Neuronal stem cell (in vitro differentiated cells): ENCODE measurements around the gene CFAP73.
A peak's percentile ranks its signal among the peaks of the same experiment; 100 is the strongest.

ENCODE experiments used
- DNase-seq: peaks from one replicate; pipeline ENCODE4 v3.0.0-alpha.2; 2013; ENCODE audit warnings: low spot score
- H2AFZ ChIP-seq: one replicate; pipeline ENCODE4 v1.6.1; 2013; ENCODE audit warnings: mild to moderate bottlenecking, low read length, inconsistent platforms
- H2AK5ac ChIP-seq: 2 replicates; pipeline ENCODE4 v1.6.1; 2013; ENCODE audit warnings: low read depth, mild to moderate bottlenecking, inconsistent platforms, low read length, moderate library complexity, mixed read lengths
- H2BK120ac ChIP-seq: 2 replicates; pipeline ENCODE4 v1.6.1; 2013; ENCODE audit warnings: low read depth, mild to moderate bottlenecking, inconsistent platforms, low read length, moderate library complexity, mixed read lengths
- H2BK12ac ChIP-seq: one replicate; pipeline ENCODE4 v1.6.1; 2013; ENCODE audit warnings: low read length, inconsistent platforms
- H2BK15ac ChIP-seq: 2 replicates; pipeline ENCODE4 v1.6.1; 2013; ENCODE audit warnings: mild to moderate bottlenecking, low read length, inconsistent platforms, mixed read lengths
- H2BK5ac ChIP-seq: one replicate; pipeline ENCODE4 v1.6.1; 2013; ENCODE audit warnings: inconsistent platforms, mild to moderate bottlenecking, low read length, moderate library complexity
- H3K14ac ChIP-seq: one replicate; pipeline ENCODE4 v1.6.1; 2013; ENCODE audit warnings: low read length, inconsistent platforms
- H3K18ac ChIP-seq: 2 replicates; pipeline ENCODE4 v1.6.1; 2013; ENCODE audit warnings: low read length, inconsistent platforms
- H3K23ac ChIP-seq: 2 replicates; pipeline ENCODE4 v1.6.1; 2013; ENCODE audit warnings: low read depth, mild to moderate bottlenecking, mixed read lengths, low read length, inconsistent platforms; ENCODE audit not compliant: poor library complexity
- H3K27ac ChIP-seq: replicated peaks from 3 replicates; pipeline ENCODE4 v1.5.1; 2013; ENCODE audit warnings: low read length, inconsistent platforms
- H3K27me3 ChIP-seq, 3 experiments: 2 replicates each; pipeline ENCODE4 v1.6.1; 2013; ENCODE audit warnings: low read length in 3 of 3, mild to moderate bottlenecking in 2 of 3, inconsistent platforms in 1 of 3, low read depth in 1 of 3, mixed read lengths in 1 of 3, moderate library complexity in 1 of 3; ENCODE audit not compliant: control insufficient read depth in 3 of 3, insufficient read depth in 3 of 3
- H3K36me3 ChIP-seq, 2 donors: replicated peaks in 1 of 2; 2 replicates each; pipeline ENCODE4 v1.6.1; 2013; ENCODE audit warnings: low read length in 2 of 2; ENCODE audit not compliant: control insufficient read depth in 2 of 2, insufficient read depth in 2 of 2
- H3K4ac ChIP-seq: 2 replicates; pipeline ENCODE4 v1.6.1; 2013; ENCODE audit warnings: inconsistent platforms, mild to moderate bottlenecking, low read length, moderate library complexity
- H3K4me1 ChIP-seq, 2 donors: 1 replicate in 1 of 2; 2 replicates in 1 of 2; pipeline ENCODE4 v1.6.1; 2013; ENCODE audit warnings: low read length in 2 of 2, low read depth in 1 of 2; ENCODE audit not compliant: control insufficient read depth in 2 of 2, insufficient read depth in 1 of 2
- H3K4me2 ChIP-seq: one replicate; pipeline ENCODE4 v1.6.1; 2013; ENCODE audit warnings: mild to moderate bottlenecking, low read length, inconsistent platforms; ENCODE audit not compliant: insufficient read depth, poor library complexity, severe bottlenecking
- H3K4me3 ChIP-seq, 2 donors: 2 replicates each; pipeline ENCODE4 v1.5.1; 2013; ENCODE audit warnings: low read length in 2 of 2, mild to moderate bottlenecking in 2 of 2, inconsistent platforms in 1 of 2, moderate library complexity in 1 of 2
- H3K79me1 ChIP-seq: one replicate; pipeline ENCODE4 v1.6.1; 2013; ENCODE audit warnings: low read depth, mild to moderate bottlenecking, inconsistent platforms, low read length, moderate library complexity
- H3K9ac ChIP-seq: one replicate; pipeline ENCODE4 v1.6.1; 2013; ENCODE audit warnings: mild to moderate bottlenecking, low read depth, low read length, inconsistent platforms; ENCODE audit not compliant: poor library complexity
- H3K9me3 ChIP-seq, 2 donors: replicated peaks in 1 of 2; 2 replicates each; pipeline versions ENCODE3 to v1.6.1; 2013; ENCODE audit warnings: low read length in 2 of 2, mild to moderate bottlenecking in 2 of 2, inconsistent platforms in 1 of 2, low read depth in 1 of 2, mixed read lengths in 1 of 2, moderate library complexity in 1 of 2; ENCODE audit not compliant: control insufficient read depth in 2 of 2, insufficient read depth in 1 of 2
- H4K8ac ChIP-seq: one replicate; pipeline ENCODE4 v1.6.1; 2013; ENCODE audit warnings: low read depth, mild to moderate bottlenecking, inconsistent platforms, low read length, moderate library complexity
- H4K91ac ChIP-seq: one replicate; pipeline ENCODE4 v1.6.1; 2013; ENCODE audit warnings: low read length, low read depth, mild to moderate bottlenecking, inconsistent platforms; ENCODE audit not compliant: poor library complexity
- WGBS, 2 donors: extraction: QIAGEN DNeasy Blood & Tissue Kit; methylation state at CpG; one replicate each; pipeline ENCODE4 v1.1.7; 2013; ENCODE audit warnings: missing lambda C conversion rate in 2 of 2, mixed read lengths in 1 of 2; ENCODE audit not compliant: insufficient read length in 2 of 2, insufficient replicate concordance in 1 of 2; ENCODE audit errors: extremely low coverage in 2 of 2; 5-methylcytosine and 5-hydroxymethylcytosine counted together

CFAP73 gene

DNA sequence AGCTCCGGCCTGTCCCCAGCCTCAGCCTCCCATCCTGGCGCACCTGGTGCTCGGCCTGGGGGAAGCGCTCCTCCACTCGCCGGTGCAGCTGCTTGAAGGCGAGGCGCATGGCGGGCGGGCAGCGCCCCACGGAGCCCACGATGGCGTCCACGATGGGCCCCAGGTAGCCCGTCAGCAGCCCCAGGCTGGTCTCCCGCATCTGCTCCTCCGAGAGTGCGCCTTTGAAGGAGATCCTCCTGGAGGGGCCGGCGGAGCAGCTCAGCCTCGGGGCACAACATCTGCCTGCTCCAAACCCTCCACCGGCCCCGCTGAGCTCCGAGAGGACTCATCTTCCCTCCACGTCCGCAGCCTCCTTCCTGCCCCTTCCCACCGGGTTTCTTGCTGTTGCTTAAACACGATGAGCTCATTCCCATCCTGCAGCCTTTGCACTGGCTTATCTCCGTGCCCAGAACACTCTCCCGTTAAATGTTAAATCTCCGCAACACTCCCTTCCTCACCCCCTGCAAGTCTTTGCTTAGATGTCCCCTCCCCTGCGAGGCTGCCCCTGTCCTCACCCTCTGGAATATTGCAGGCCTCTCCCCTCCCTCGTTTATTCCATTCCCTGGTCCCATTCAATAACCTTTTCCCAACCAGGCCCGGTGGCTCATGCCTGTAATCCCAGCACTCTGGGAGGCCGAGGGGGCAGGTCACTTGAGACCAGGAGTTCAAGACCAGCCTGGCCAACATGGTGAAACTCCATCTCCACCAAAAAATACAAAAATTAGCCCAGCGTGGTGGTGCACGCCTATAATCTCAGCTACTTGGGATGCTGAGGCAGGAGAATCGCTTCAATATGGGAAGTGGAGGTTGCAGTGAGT, 37.3 kb upstream of the CFAP73 start:
- no peak overlapping the region for H2BK120ac ChIP-seq
- peaks cover 0 to 24% (median 0%) of the 10 kb centered on the region in 3 experiments for H3K27me3 ChIP-seq
- WGBS, 2 donors, result no CpG with 5 or more reads among the region's 39 CpGs
- no peak overlapping the region for H3K4me2 ChIP-seq
- H3K9ac ChIP-seq, result peak overlapping the region; percentile 27
- H3K79me1 ChIP-seq, result no peaks in the 10 kb centered on the region
- H3K4me1 ChIP-seq, result no peaks in the 10 kb centered on the region
- H4K8ac ChIP-seq, result no peak overlapping the region
- no peaks in the 10 kb centered on the region for H3K36me3 ChIP-seq
- H2AK5ac ChIP-seq, result peak overlapping the region; percentile 93
- peak overlapping the region; percentile 89 for H3K18ac ChIP-seq
- no peak for DNase-seq
- H3K14ac ChIP-seq, result peak overlapping the region; percentile 58
- no peak overlapping the region for H2BK5ac ChIP-seq
- no peak overlapping the region for H3K27ac ChIP-seq
- no peak overlapping the region for H2BK12ac ChIP-seq
- peak overlapping the region; percentile 56 for H3K23ac ChIP-seq
- no peak overlapping the region for H3K4ac ChIP-seq
- no peak overlapping the region for H4K91ac ChIP-seq
- H3K9me3 ChIP-seq, result no peaks in the 10 kb centered on the region
- H2AFZ ChIP-seq, result peak overlapping the region; percentile 40
- H2BK15ac ChIP-seq, result no peak overlapping the region
- no peak overlapping the region for H3K4me3 ChIP-seq

DNA sequence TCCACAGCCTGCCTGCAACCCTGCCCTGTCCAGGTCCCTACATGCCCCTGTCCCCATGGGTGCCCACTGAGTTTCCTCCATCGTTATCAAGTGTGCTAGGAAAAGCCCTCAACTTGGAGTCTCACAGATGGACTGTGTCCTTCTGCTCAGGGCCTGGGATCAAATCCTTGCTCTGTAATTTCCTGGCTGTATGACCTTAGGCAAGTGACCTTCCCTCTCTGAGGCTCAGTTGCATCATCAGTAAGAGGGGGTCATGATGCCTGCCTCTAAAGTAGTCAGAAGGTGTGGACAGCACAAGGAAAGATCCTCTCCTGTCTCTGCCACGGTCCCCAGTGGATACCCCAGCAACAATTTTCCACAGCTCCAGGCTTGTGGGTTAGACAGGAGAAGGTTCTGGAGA, 36.1 kb upstream of the CFAP73 start:
- Histone ChIP-seq H2AFZ (no peak overlapping the region), H3K27ac (no peak overlapping the region), H2BK5ac (no peak overlapping the region), H3K4me1 (no peaks in the 10 kb centered on the region), H3K79me1 (no peaks in the 10 kb centered on the region), H3K9ac (no peak overlapping the region), H3K18ac (no peak overlapping the region), H3K4me2 (no peak overlapping the region), H3K4ac (no peak overlapping the region), H4K91ac (no peak overlapping the region), H3K14ac (no peak overlapping the region), H3K36me3 (no peaks in the 10 kb centered on the region), H2AK5ac (peak overlapping the region; percentile 28), H3K27me3 (peaks cover 0 to 24% (median 0%) of the 10 kb centered on the region in 3 experiments), H3K9me3 (no peaks in the 10 kb centered on the region), H3K4me3 (no peak overlapping the region), H2BK15ac (peak overlapping the region; percentile 20), H3K23ac (no peak overlapping the region), H2BK120ac (no peak overlapping the region), H2BK12ac (no peak overlapping the region), H4K8ac (no peak overlapping the region)
- no CpG with 5 or more reads among the region's 2 CpGs for WGBS, 2 donors
- no peak for DNase-seq

DNA sequence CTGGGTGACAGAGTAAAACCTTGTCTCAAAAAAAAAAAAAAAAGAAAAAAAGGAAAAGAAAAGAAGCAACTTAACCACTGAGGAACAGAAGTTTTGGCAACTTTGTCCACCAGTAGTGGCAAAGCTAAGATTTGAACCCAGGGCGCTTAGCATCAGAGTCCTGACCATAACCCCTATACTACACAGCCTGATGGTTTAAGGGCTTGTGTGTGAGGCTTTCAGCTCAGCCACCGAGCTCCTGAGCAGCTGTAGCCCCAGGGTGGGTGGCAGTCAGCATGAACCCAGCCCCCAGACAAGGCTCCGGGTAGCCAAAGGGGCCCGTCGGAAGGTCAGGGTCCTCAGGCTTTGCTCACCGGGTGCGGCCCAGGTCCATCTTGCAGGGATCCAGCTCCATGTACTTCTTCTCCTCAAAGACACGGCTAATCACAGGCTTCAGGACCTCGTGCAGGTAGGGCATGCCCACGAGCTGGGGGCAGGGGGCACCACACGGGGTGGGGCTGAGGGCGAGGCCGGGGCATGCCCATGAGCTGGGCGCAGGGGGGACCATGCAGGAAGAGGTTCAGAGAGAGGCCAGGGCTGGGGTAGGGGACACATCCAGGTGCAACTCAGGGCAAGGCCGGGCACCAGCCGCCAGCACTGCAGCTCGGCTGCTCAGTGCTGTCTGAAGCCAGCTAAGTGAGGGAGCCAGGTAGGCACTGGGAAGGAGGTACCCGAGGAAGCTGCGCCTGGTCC, 34.9 kb upstream of the CFAP73 start:
- no peak overlapping the region for H3K4me3 ChIP-seq
- no peak overlapping the region for H3K9ac ChIP-seq
- no peak overlapping the region for H3K14ac ChIP-seq
- no peak overlapping the region for H3K4ac ChIP-seq
- no peak overlapping the region for H3K4me2 ChIP-seq
- H3K27ac ChIP-seq, result no peak overlapping the region
- no peak overlapping the region for H3K23ac ChIP-seq
- H2AK5ac ChIP-seq, result peak overlapping the region; percentile 21
- H4K8ac ChIP-seq, result no peak overlapping the region
- H2BK12ac ChIP-seq, result no peak overlapping the region
- H2BK15ac ChIP-seq, result peak overlapping the region; percentile 49
- peaks cover 0 to 24% (median 0%) of the 10 kb centered on the region in 3 experiments for H3K27me3 ChIP-seq
- DNase-seq, result no peak
- H3K9me3 ChIP-seq, result no peaks in the 10 kb centered on the region
- H3K36me3 ChIP-seq, result no peaks in the 10 kb centered on the region
- no peaks in the 10 kb centered on the region for H3K79me1 ChIP-seq
- no peak overlapping the region for H2AFZ ChIP-seq
- no peak overlapping the region for H2BK5ac ChIP-seq
- WGBS, 2 donors, result no CpG with 5 or more reads among the region's 19 CpGs
- H2BK120ac ChIP-seq, result no peak overlapping the region
- H3K4me1 ChIP-seq, result no peaks in the 10 kb centered on the region
- H3K18ac ChIP-seq, result no peak overlapping the region
- H4K91ac ChIP-seq, result peak overlapping the region; percentile 30
